ENCODE measurements around the gene LMO7.

Gene LMO7

DNA sequence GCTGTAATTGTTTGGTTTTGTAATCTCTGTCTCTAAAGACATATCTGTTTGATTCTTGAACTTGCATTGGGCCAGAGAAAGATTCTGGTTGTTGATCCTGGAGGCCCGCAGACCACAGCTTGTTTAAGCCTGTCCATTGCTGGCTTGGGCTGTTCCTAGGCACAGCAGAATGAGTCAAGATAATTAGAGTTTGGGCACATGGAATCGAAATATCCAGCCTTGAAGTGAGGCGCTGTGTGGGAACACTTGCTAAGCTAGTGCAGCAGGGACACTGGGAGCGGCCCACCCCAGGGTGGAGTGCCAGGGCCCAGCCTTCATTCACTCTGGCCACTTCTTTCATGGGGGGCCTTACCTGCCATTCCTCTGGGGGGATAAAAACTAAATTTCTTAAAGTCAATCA, 219.7 kb downstream of the LMO7 start:
- TF ChIP-seq POLR2AphosphoS5 (IDR thresholded peaks at IDR 0.05; ENCODE audit: borderline replicate concordance, low read depth, low read length) (no peak), EZH2 (IDR thresholded peaks at IDR 0.05) (no peak), FOXP2 (optimal IDR thresholded peaks at IDR 0.05; ENCODE audit: control extremely low read depth, extremely low read length, insufficient read depth) (no peak)

DNA sequence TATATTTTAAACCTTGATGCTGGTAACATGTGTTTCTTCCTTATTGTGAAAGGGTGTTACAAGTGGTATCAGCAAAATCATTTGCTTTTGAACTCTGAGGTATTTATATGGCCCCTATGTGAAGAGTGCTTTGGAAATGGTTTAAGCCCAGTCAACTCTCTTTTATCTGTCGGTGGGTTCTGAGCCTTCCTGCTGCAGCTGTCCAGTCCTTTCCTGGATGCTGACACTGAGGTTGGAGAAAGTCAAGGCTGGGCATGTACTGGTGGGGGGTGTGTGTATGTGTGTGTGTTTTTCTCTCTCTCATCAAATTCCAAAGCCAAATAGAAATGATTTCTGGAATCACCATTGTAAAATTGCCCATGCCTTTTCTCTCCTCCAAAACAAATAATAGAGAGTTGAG, 221.2 kb downstream of the LMO7 start:
- Histone ChIP-seq H3K9me3 (ENCODE audit: low read depth, low read length) (no peaks in the 10 kb centered on the region), H3K27ac (no peak overlapping the region), H3K36me3 (ENCODE audit: insufficient read depth, low read length) (peaks cover 19% of the 10 kb centered on the region), H3K4me3 (no peak overlapping the region), H3K9ac (ENCODE audit: insufficient read length) (no peak overlapping the region)
- TF ChIP-seq POLR2AphosphoS5 (IDR thresholded peaks at IDR 0.05; ENCODE audit: borderline replicate concordance, low read depth, low read length), result no peak
- TF ChIP-seq FOXP2 (optimal IDR thresholded peaks at IDR 0.05; ENCODE audit: control extremely low read depth, extremely low read length, insufficient read depth), result no peak
- no peak for TF ChIP-seq EZH2 (IDR thresholded peaks at IDR 0.05)
- no peak for DNase-seq (ENCODE audit: low read depth, low spot score)

More for the DNA sequence above, 219.7 kb downstream of the LMO7 start:
- H3K27ac ChIP-seq, result no peak overlapping the region
- peaks cover 25% of the 10 kb centered on the region for H3K36me3 ChIP-seq (ENCODE audit: insufficient read depth, low read length)
- DNase-seq (ENCODE audit: low read depth, low spot score), result no peak
- no peak overlapping the region for H3K9ac ChIP-seq (ENCODE audit: insufficient read length)
- no peaks in the 10 kb centered on the region for H3K9me3 ChIP-seq (ENCODE audit: low read depth, low read length)
- H3K4me3 ChIP-seq, result no peak overlapping the region

DNA sequence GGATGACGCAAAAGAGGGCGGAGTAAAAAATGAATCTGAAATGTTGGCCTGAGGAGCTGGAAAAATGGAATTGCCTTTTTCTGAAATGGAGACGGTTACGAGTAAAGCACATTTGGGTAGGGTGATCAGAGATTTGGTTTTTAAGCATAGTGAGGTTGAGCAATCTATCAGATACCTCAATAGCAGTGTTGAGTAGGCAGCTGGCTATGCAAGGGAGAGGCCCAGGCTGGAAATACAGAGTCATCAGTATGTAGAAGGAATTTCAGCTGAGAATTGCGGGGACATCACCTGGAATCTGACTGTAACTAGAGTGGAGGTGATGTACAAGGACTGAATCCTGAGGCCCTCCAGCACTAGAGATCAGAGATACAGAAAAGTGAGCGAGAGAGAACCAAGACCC, 224.8 kb downstream of the LMO7 start:
- Histone ChIP-seq H3K27ac (no peak overlapping the region), H3K9ac (ENCODE audit: insufficient read length) (no peak overlapping the region), H3K4me3 (no peak overlapping the region), H3K36me3 (ENCODE audit: insufficient read depth, low read length) (peaks cover 10% of the 10 kb centered on the region; the same call in 1 of the 2 replicates), H3K9me3 (ENCODE audit: low read depth, low read length) (no peaks in the 10 kb centered on the region)
- no peak for TF ChIP-seq EZH2 (IDR thresholded peaks at IDR 0.05)
- TF ChIP-seq POLR2AphosphoS5 (IDR thresholded peaks at IDR 0.05; ENCODE audit: borderline replicate concordance, low read depth, low read length), result no peak
- no peak for TF ChIP-seq FOXP2 (optimal IDR thresholded peaks at IDR 0.05; ENCODE audit: control extremely low read depth, extremely low read length, insufficient read depth)
- no peak for DNase-seq (ENCODE audit: low read depth, low spot score)

DNA sequence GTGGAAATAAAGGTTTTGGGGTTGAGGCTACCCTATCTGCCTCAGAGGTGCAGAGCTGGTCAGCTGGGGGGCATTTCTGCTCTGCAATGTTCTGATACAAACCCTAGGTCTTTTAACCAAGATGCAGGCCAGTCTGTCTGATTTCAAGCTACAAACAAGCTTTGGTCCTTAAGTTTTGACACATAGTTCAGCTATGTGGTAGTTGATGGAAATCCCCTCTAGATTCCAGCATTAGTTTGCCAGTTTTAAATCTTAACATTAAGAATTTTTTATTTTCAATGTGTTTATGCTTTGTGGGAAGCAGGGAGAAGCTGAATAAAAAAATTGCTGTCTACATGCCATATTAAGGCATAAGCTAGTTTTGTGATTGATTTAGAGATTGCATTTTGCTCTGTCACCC, 225.7 kb downstream of the LMO7 start:
- Histone ChIP-seq H3K9me3 (ENCODE audit: low read depth, low read length) (no peaks in the 10 kb centered on the region), H3K27ac (no peak overlapping the region), H3K4me3 (no peak overlapping the region), H3K9ac (ENCODE audit: insufficient read length) (no peak overlapping the region), H3K36me3 (ENCODE audit: insufficient read depth, low read length) (peaks cover 5% of the 10 kb centered on the region; the same call in 1 of the 2 replicates)
- no peak for DNase-seq (ENCODE audit: low read depth, low spot score)
- TF ChIP-seq EZH2 (IDR thresholded peaks at IDR 0.05), result no peak
- TF ChIP-seq FOXP2 (optimal IDR thresholded peaks at IDR 0.05; ENCODE audit: control extremely low read depth, extremely low read length, insufficient read depth), result no peak
- no peak for TF ChIP-seq POLR2AphosphoS5 (IDR thresholded peaks at IDR 0.05; ENCODE audit: borderline replicate concordance, low read depth, low read length)

DNA sequence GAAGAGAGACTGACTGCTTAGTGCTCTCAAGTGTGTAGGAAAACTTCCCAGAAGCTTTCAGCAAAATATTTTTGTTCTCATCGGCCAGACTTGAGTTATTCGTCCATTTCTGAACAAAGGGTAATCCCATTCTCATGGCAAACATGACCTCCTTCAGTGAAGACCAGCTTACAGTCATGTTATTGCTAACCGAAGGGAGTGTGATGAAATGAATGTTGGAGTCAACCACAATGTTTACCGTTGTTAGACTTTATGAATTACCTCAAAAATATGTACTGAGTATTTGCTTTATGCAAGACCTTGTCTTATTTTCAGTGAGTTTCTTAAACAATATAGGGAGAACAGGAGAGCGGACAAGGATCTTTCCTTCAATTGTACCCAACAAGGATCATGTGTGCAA, 228.6 kb downstream of the LMO7 start:
- no peaks in the 10 kb centered on the region; the same call in 1 of the 2 replicates for H3K36me3 ChIP-seq (ENCODE audit: insufficient read depth, low read length)
- no peak for DNase-seq (ENCODE audit: low read depth, low spot score)
- no peak overlapping the region for H3K4me3 ChIP-seq
- H3K27ac ChIP-seq, result no peak overlapping the region
- H3K9ac ChIP-seq (ENCODE audit: insufficient read length), result no peak overlapping the region
- TF ChIP-seq FOXP2 (optimal IDR thresholded peaks at IDR 0.05; ENCODE audit: control extremely low read depth, extremely low read length, insufficient read depth) (no peak), EZH2 (IDR thresholded peaks at IDR 0.05) (no peak), POLR2AphosphoS5 (IDR thresholded peaks at IDR 0.05; ENCODE audit: borderline replicate concordance, low read depth, low read length) (no peak)
- no peaks in the 10 kb centered on the region for H3K9me3 ChIP-seq (ENCODE audit: low read depth, low read length)

DNA sequence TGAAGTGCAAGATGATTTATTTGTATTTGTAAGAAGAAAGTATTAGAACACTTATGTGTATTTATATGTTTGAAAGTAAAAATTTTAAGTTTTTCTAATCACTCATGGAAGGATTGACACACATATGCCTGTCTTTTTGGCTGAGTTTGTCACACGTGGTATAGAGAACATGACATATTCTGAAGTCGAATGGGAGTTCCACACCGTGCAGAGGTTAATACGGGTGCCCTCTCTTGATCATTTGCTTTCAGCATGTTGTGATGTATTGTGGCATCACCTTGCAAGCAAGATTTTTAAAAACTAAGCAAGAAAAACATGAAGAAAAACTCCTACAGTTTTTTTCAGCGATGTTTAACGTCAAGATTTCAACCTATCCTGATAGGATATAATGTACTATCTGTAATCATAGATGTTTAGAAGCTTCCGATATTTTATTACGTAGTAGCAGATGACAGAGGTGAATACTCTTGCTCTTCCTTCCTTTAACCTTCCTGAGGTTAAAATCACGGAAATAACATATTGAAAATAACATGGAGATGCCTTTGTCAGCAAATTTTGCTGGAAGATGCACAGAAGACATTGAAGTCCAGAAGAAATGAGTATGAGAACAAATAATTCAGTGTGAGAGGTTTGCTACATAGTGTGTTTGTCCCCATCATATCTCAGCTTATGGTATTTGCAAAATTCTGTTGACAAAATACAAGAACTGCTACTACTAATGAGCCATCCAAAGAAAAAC, 231.4 kb downstream of the LMO7 start:
- TF ChIP-seq EZH2 (IDR thresholded peaks at IDR 0.05) (no peak), FOXP2 (optimal IDR thresholded peaks at IDR 0.05; ENCODE audit: control extremely low read depth, extremely low read length, insufficient read depth) (no peak), POLR2AphosphoS5 (IDR thresholded peaks at IDR 0.05; ENCODE audit: borderline replicate concordance, low read depth, low read length) (no peak)
- Histone ChIP-seq H3K4me3 (no peak overlapping the region), H3K9ac (ENCODE audit: insufficient read length) (no peak overlapping the region), H3K27ac (no peak overlapping the region), H3K9me3 (ENCODE audit: low read depth, low read length) (no peaks in the 10 kb centered on the region), H3K36me3 (ENCODE audit: insufficient read depth, low read length) (no peaks in the 10 kb centered on the region)
- no peak for DNase-seq (ENCODE audit: low read depth, low spot score)

DNA sequence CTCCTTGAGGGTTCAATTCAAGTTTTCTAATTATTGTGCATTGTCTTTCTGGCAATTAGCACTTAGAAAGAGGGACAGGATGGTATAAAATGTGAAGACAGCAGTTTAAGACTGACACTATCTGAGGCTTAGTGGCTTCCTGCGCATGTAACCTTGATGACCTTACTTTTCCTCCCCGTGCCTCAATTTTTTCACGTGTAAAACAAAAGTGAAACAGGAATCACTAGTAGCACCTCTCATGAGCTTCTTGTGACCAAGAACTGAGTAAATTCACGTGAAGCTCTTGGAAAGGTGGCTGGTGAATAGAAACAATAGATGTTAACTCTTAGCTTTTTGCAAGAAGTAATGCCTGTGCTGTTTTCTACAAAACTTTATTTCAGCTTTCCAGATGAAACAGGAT, 233.9 kb downstream of the LMO7 start:
- Histone ChIP-seq H3K9ac (ENCODE audit: insufficient read length) (no peak overlapping the region), H3K9me3 (ENCODE audit: low read depth, low read length) (no peaks in the 10 kb centered on the region), H3K27ac (no peak overlapping the region), H3K36me3 (ENCODE audit: insufficient read depth, low read length) (no peaks in the 10 kb centered on the region), H3K4me3 (peak overlapping the region; percentile 74; the same call in 1 of the 2 replicates)
- DNase-seq (ENCODE audit: low read depth, low spot score), result no peak
- TF ChIP-seq EZH2 (IDR thresholded peaks at IDR 0.05), result no peak
- TF ChIP-seq POLR2AphosphoS5 (IDR thresholded peaks at IDR 0.05; ENCODE audit: borderline replicate concordance, low read depth, low read length), result no peak
- no peak for TF ChIP-seq FOXP2 (optimal IDR thresholded peaks at IDR 0.05; ENCODE audit: control extremely low read depth, extremely low read length, insufficient read depth)

DNA sequence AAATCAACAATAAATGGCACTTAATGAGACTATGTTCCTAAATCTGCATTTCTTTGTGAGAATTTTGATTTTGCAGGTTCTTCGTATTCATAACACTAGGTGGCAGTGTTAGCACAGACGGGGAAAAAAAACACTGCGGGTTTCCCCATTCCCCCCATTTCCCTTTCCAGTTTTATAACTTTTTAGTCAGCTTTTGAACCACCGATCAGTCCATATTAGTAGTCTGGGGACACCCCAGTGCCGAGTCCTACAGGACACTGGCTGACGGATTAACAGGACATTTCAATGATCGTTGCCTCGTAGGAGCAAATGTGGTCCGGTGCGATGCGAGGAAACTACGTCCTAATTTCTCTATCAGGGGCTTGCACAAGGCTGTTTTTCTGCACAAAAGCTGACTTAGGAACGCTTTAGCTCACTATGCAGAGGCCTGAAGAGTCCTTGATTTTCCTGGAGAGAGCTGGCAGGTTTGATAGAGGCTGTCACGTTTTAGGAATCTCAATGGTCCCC, 234.3 kb downstream of the LMO7 start:
- no peaks in the 10 kb centered on the region for H3K9me3 ChIP-seq (ENCODE audit: low read depth, low read length)
- H3K36me3 ChIP-seq (ENCODE audit: insufficient read depth, low read length), result no peaks in the 10 kb centered on the region
- peak overlapping the region; percentile 74 for H3K4me3 ChIP-seq
- peak overlapping the region; percentile 68 for H3K9ac ChIP-seq (ENCODE audit: insufficient read length)
- TF ChIP-seq FOXP2 (optimal IDR thresholded peaks at IDR 0.05; ENCODE audit: control extremely low read depth, extremely low read length, insufficient read depth), result no peak
- no peak for TF ChIP-seq EZH2 (IDR thresholded peaks at IDR 0.05)
- no peak for TF ChIP-seq POLR2AphosphoS5 (IDR thresholded peaks at IDR 0.05; ENCODE audit: borderline replicate concordance, low read depth, low read length)
- H3K27ac ChIP-seq, result no peak overlapping the region
- no peak for DNase-seq (ENCODE audit: low read depth, low spot score)

Data from SK-N-MC (cell line).